ENCODE measurements around the gene BCL2L12.

GRCh38 chr19:49710372-49710951, 44.7 kb downstream of the BCL2L12 start:
- TF ChIP-seq CTCF (IDR thresholded peaks at IDR 0.05) (no peak), POLR2A (IDR thresholded peaks at IDR 0.05) (no peak)
